DND-41 (cell line): ENCODE measurements around the gene TMEM97.

Experiments
- CTCF ChIP-seq: IDR thresholded peaks from 2 replicates; pipeline ENCODE4 v1.5.1; 2012; ENCODE audit warnings: borderline replicate concordance, low read length, moderate library complexity, mild to moderate bottlenecking; ENCODE audit not compliant: poor library complexity, severe bottlenecking; ENCODE audit errors: extremely low read depth
- EZH2 ChIP-seq: IDR thresholded peaks from 3 replicates; pipeline ENCODE4 v1.6.1; 2012; ENCODE audit warnings: borderline replicate concordance, low read depth, mild to moderate bottlenecking, moderate library complexity, low read length, inconsistent platforms; ENCODE audit not compliant: severe bottlenecking

GRCh38 chr17:28344435-28344901, 25.5 kb downstream of the TMEM97 start:
- TF ChIP-seq CTCF (no peak), EZH2 (no peak)
